GM15510 (cell line): Measurements from ENCODE around the gene SLC52A1.
A peak's percentile ranks its signal among the peaks of the same experiment; 100 is the strongest.

ENCODE experiments used
- POLR2A ChIP-seq: IDR thresholded peaks from 3 replicates; pipeline ENCODE4 v1.6.1; 2011; ENCODE audit warnings: borderline replicate concordance; ENCODE audit not compliant: insufficient read length; ENCODE audit errors: extremely low read depth

Gene SLC52A1

DNA sequence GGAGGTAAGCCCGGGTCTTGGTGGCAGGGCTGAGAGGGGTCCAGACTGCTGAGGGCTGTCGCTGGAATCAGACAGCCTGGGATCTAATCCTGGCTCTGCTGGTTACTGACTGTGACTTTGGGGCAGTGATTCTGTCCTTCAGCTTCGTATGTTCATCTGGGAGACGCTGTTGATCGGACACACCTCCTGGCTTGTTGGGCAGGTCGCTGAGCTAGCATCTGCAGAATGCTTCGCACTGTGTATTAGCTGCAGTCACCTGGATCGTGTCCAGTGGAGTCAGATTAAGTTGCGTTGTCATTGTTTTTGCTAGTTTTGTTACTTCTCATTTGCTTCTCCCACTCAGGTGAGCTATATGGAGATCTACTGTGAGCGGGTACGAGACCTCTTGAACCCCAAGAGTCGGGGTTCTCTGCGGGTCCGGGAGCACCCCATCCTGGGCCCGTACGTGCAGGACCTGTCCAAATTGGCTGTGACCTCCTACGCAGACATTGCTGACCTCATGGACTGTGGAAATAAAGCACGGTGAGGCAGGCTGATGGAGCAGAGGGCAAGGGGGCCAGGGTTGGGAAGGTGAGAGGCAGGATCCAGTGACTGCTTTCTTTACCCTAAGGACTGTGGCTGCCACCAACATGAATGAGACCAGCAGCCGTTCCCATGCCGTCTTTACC is 33.0 kb downstream of the SLC52A1 start:
- no peak for TF ChIP-seq POLR2A

- no peak for TF ChIP-seq POLR2A
These were observed 35.0 kb downstream of the SLC52A1 start for GRCh38 chr17:5000237-5000639.

GRCh38 chr17:4999430-5000093 is 35.7 kb downstream of the SLC52A1 start:
- no peak for TF ChIP-seq POLR2A

DNA sequence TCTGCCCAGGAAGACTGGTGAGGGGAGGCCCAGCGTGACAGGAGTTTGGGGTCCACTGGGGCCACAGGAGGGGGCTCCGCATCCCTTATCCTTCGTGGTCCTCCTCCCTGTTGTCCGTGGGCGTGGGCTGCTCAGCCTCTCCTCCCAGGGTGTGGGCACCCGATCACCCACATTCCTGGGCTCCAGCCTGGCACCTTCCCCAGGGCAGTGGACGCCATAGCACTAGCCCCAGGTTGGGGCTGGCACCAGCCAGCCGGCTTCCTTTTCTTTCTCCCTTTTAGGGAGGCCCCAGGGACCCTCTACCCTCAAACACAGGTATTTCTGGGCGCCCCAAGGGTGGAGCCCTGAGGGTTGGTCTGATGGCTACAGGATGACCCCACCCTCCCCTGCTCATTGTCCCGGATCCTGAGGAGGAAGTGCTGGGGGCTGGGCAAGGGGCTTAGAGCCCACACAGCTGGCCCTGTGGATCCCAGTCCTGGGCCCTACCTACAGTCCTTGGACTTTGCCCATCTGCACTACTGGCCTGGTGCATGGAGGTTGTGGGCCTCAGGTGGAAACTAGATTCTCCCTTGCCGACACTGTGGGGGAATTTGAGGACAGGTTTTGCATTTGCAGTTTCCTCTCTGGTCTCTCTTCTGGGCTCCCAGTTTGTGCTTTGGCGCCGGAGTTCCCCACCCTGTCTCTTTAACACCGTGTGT is 36.3 kb downstream of the SLC52A1 start:
- no peak for TF ChIP-seq POLR2A

- TF ChIP-seq POLR2A = no peak
These were observed 37.0 kb downstream of the SLC52A1 start for GRCh38 chr17:4998027-4998731.

- peak; percentile 53 for TF ChIP-seq POLR2A
These were observed 37.8 kb downstream of the SLC52A1 start, which contains the start of the genes INCA1 and KIF1C for GRCh38 chr17:4997302-4998026. INCA1 (minus strand) TSS chr17:4997522; CDS start chr17:4994437, 3,085 bp downstream. KIF1C (plus strand) TSS chr17:4997950; CDS start chr17:5000247, 2,297 bp downstream.

GRCh38 chr17:4994081-4994595 is 41.1 kb downstream of the SLC52A1 start:
- no peak for TF ChIP-seq POLR2A

DNA sequence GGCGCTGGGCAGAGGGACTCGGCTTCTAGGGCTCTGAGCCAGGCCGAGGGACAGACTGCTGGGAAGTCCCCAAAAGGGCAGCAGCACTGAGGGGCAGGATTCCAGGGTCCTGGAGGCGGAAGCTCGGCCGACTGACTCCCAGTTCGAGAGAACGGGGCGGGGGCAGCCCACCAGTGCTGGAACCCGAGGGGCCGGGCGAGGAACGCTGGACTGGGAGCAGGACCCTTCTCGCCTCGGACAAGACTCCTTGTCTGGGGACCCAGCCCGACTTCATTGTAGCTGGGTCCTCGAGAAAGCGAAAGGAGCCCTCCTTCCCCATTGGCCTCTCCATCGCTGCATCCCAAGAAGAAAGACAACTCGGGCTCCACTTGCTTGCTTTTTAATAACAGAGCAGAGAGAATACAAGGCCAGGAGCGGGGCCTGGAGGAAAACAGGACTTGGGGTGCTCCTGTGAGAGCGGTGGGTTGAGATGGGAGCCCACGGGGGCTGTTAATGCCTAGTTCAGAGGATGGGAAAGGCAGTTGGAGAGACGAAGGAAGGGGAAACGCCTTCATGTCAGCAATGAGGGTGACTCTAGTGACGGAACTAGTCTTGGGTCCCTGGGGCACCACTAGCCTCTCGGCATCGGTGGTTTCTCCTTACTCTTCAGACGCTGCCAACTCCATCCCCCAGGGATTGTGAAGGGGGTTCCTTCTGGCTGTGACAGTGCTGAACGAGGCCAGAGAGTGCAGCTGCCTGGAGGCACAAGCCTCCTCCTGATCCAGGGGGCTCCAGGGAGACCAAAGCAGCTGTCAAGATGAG is 47.3 kb downstream of the SLC52A1 start:
- TF ChIP-seq POLR2A = no peak

- TF ChIP-seq POLR2A = peak; percentile 61
These were observed 48.1 kb downstream of the SLC52A1 start, which contains the start of gene CAMTA2 for GRCh38 chr17:4986951-4987766. CAMTA2 (minus strand) TSS chr17:4987675; CDS start chr17:4986222, 1,453 bp downstream.

DNA sequence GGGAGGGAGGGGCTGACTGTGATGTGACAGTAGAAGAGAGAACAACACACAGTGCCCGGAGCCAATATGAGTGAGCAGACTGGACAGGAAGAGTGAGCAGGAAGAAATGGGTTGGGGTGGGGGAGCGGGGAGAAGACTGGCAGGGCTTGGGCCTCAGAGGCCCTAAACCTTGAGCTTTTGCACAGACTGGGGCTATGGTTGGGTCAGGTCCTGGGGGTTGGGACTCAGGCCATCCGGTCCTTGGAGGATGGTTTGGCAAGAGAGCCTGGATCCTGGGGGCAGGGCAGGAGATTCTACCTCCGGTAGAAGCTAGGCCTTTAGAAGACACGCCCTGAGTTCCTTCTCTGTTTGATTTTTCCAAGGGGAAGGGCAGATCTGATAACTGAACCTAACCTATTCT is 48.8 kb downstream of the SLC52A1 start:
- TF ChIP-seq POLR2A = no peak
